Trophoblast cell (in vitro differentiated cells and primary cell): ENCODE data around the gene G6PC3.

Source experiments
- DNase-seq, 2 donors: peaks; one replicate each; pipeline ENCODE4 v3.0.0-alpha.2; 2016
- H2AFZ ChIP-seq: 2 replicates; pipeline ENCODE4 v1.6.1; 2013; ENCODE audit warnings: low read length, moderate library complexity, mild to moderate bottlenecking; ENCODE audit not compliant: insufficient read depth, poor library complexity
- H2AK5ac ChIP-seq: 2 replicates; pipeline ENCODE4 v1.6.1; 2013; ENCODE audit warnings: mild to moderate bottlenecking, low read length
- H2BK120ac ChIP-seq: 2 replicates; pipeline ENCODE4 v1.6.1; 2013; ENCODE audit warnings: low read length, mild to moderate bottlenecking, moderate library complexity; ENCODE audit not compliant: insufficient read depth, poor library complexity
- H2BK12ac ChIP-seq: 2 replicates; pipeline ENCODE4 v1.6.1; 2013; ENCODE audit warnings: mild to moderate bottlenecking, low read length, moderate library complexity
- H2BK5ac ChIP-seq: 2 replicates; pipeline ENCODE4 v1.6.1; 2013; ENCODE audit warnings: low read length, low read depth, moderate library complexity, mild to moderate bottlenecking; ENCODE audit not compliant: poor library complexity
- H3K14ac ChIP-seq: 2 replicates; pipeline ENCODE4 v1.6.1; 2013; ENCODE audit warnings: mild to moderate bottlenecking, low read length
- H3K18ac ChIP-seq: 2 replicates; pipeline ENCODE4 v1.6.1; 2013; ENCODE audit warnings: mild to moderate bottlenecking, low read length
- H3K23ac ChIP-seq: 2 replicates; pipeline ENCODE4 v1.6.1; 2013; ENCODE audit warnings: low read length
- H3K27ac ChIP-seq: 2 replicates; pipeline ENCODE4 v1.5.1; 2013; ENCODE audit warnings: low read depth, mild to moderate bottlenecking, inconsistent platforms, low read length, moderate library complexity
- H3K27me3 ChIP-seq: 2 replicates; pipeline ENCODE4 v1.6.1; 2013; ENCODE audit warnings: inconsistent platforms, mild to moderate bottlenecking, low read length, moderate library complexity; ENCODE audit not compliant: insufficient read depth
- H3K36me3 ChIP-seq, 2 experiments: 1 replicate in 1 of 2; 2 replicates in 1 of 2; pipeline ENCODE4 v1.6.1; 2013; ENCODE audit warnings: low read length in 2 of 2, mild to moderate bottlenecking in 2 of 2, moderate library complexity in 1 of 2; ENCODE audit not compliant: insufficient read depth in 2 of 2, control insufficient read depth in 1 of 2
- H3K4ac ChIP-seq: 2 replicates; pipeline ENCODE4 v1.6.1; 2013; ENCODE audit warnings: low read depth, mild to moderate bottlenecking, low read length, moderate library complexity
- H3K4me1 ChIP-seq, 2 experiments: 1 replicate in 1 of 2; 2 replicates in 1 of 2; pipeline ENCODE4 v1.6.1; 2013; ENCODE audit warnings: low read length in 2 of 2, mild to moderate bottlenecking in 2 of 2, moderate library complexity in 1 of 2; ENCODE audit not compliant: insufficient read depth in 2 of 2, control insufficient read depth in 1 of 2
- H3K4me2 ChIP-seq: 2 replicates; pipeline ENCODE4 v1.6.1; 2013; ENCODE audit warnings: inconsistent platforms, mild to moderate bottlenecking, low read length, moderate library complexity
- H3K4me3 ChIP-seq: 2 replicates; pipeline ENCODE4 v1.5.1; 2013; ENCODE audit warnings: mild to moderate bottlenecking, low read depth, low read length, inconsistent platforms
- H3K79me1 ChIP-seq: one replicate; pipeline ENCODE4 v1.6.1; 2013; ENCODE audit warnings: low read length
- H3K79me2 ChIP-seq: 2 replicates; pipeline ENCODE4 v1.6.1; 2013; ENCODE audit warnings: low read length, mild to moderate bottlenecking; ENCODE audit not compliant: control insufficient read depth, insufficient read depth, poor library complexity
- H3K9ac ChIP-seq: 2 replicates; pipeline ENCODE4 v1.6.1; 2013; ENCODE audit warnings: mild to moderate bottlenecking, low read length
- H3K9me3 ChIP-seq: 2 replicates; pipeline ENCODE4 v1.6.1; 2013; ENCODE audit warnings: low read depth, mild to moderate bottlenecking, control low read depth, inconsistent platforms, low read length; ENCODE audit not compliant: insufficient read depth
- H4K12ac ChIP-seq: 2 replicates; pipeline ENCODE4 v1.6.1; 2013; ENCODE audit warnings: low read depth, mild to moderate bottlenecking, low read length, moderate library complexity
- H4K8ac ChIP-seq: 2 replicates; pipeline ENCODE4 v1.6.1; 2013; ENCODE audit warnings: low read depth, mild to moderate bottlenecking, low read length, moderate library complexity
- H4K91ac ChIP-seq: one replicate; pipeline ENCODE4 v1.6.1; 2013; ENCODE audit warnings: low read depth, mild to moderate bottlenecking, low read length, moderate library complexity
- WGBS: extraction: QIAGEN DNeasy Blood & Tissue Kit; methylation state at CpG from one replicate; pipeline ENCODE4 v1.1.7; 2013; ENCODE audit warnings: missing lambda C conversion rate; ENCODE audit not compliant: insufficient read length, insufficient coverage; ENCODE audit errors: extremely low coverage; 5-methylcytosine and 5-hydroxymethylcytosine counted together

The G6PC3 gene

DNA sequence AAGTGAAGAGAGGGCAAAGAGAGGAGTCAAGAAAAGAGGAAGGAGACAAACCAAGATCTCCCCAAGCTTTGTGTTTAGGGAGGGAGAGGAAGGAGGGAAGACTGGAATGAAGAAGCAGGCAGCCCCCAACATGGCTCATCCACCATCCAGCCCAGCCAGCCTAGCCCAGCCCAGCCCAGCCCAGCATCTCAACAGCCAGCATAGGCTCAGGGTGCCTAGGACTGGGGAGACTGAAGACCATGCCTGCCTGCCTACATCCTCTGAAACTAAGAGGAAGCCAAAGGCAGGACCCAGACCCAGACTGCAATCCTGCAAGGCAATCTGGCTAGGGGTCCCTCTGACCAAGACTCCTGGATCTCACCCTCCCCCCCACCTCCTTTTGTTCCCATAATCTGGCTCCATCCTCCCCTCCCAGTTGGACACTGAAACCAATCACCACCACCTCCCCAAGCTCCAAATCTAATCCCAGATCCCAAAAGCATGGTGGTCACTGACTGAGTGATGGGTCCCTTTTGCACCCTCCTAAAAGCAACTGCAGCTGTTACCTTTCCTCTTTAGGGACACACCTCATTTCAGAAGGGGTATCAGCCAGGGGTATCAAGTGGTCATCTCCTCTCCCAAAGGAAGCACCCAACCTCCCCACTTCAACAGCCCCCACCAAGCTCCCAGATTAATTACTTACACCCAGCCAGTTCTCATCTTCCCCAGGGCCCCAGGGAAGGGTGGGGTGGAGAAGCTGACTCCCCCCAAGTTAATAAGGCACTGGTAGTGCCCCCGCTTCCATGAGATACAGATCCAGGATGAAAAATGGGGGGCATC is 51.7 kb downstream of the G6PC3 start:
- H4K12ac ChIP-seq, result no peak overlapping the region
- peak overlapping the region; percentile 98 for H4K91ac ChIP-seq
- no peaks in the 10 kb centered on the region for H3K9me3 ChIP-seq
- no peak overlapping the region for H3K4me3 ChIP-seq
- H3K23ac ChIP-seq, result no peak overlapping the region
- H3K79me2 ChIP-seq, result peaks cover 7% of the 10 kb centered on the region
- H3K36me3 ChIP-seq, result no peaks in the 10 kb centered on the region
- peak overlapping the region; percentile 81 for H3K18ac ChIP-seq
- H2AFZ ChIP-seq, result no peak overlapping the region
- H3K14ac ChIP-seq, result peak overlapping the region; percentile 98
- H3K4ac ChIP-seq, result peak overlapping the region; percentile 88
- H3K27me3 ChIP-seq, result no peaks in the 10 kb centered on the region
- no peak overlapping the region for H3K9ac ChIP-seq
- no peak overlapping the region for H3K27ac ChIP-seq
- WGBS, result no CpG with 5 or more reads among the region's 1 CpG
- peak overlapping the region; percentile 63 for H3K4me2 ChIP-seq
- H3K4me1 ChIP-seq, result peaks cover 8 to 15% of the 10 kb centered on the region in 2 experiments
- H2BK120ac ChIP-seq, result no peak overlapping the region
- H4K8ac ChIP-seq, result no peak overlapping the region
- DNase-seq, result no peak
- peak overlapping the region; percentile 77 for H2BK12ac ChIP-seq
- no peak overlapping the region for H2BK5ac ChIP-seq
- no peak overlapping the region for H2AK5ac ChIP-seq
- H3K79me1 ChIP-seq, result peaks cover 14% of the 10 kb centered on the region

DNA sequence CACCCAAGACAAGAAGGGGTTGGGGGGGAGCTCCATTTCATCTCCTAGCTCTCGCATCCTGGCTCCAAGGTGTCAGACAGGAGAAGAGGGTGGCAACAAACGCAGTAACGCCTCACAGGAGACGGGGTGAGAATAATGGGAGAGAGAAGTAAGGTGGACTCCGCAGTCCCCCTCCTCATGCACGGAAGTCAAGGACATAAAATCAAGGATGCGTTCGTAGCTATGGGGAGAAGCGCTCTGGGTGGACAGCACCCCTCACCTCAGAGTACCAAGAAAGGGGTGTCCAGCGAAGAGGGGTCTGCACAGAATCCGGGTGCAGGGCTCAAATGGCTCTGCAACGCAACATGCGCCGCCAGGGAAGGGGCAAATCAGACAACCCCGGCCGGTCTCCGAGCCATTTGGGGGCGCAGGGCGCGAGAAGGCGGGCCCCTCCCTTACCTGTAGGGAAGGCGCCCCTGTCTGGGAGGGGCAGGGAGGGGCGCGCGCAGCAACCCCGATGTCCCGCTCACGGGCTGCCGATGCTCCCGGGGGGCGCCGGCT is 52.4 kb downstream of the G6PC3 start:
- Histone ChIP-seq H4K12ac (peak overlapping the region; percentile 88), H3K4ac (peak overlapping the region; percentile 88), H3K4me2 (peak overlapping the region; percentile 63), H3K18ac (peak overlapping the region; percentile 81), H3K79me1 (peaks cover 14% of the 10 kb centered on the region), H3K23ac (no peak overlapping the region), H2AK5ac (peak overlapping the region; percentile 64), H2BK12ac (peak overlapping the region; percentile 77), H2AFZ (peak overlapping the region; percentile 92), H3K4me1 (peaks cover 8 to 15% of the 10 kb centered on the region in 2 experiments), H3K14ac (peak overlapping the region; percentile 98), H3K36me3 (no peaks in the 10 kb centered on the region), H2BK120ac (peak overlapping the region; percentile 96), H3K9ac (peak overlapping the region; percentile 10), H3K4me3 (peak overlapping the region; percentile 80), H3K27ac (no peak overlapping the region), H2BK5ac (peak overlapping the region; percentile 87), H3K9me3 (no peaks in the 10 kb centered on the region), H3K79me2 (peaks cover 7% of the 10 kb centered on the region), H3K27me3 (no peaks in the 10 kb centered on the region), H4K91ac (peak overlapping the region; percentile 98), H4K8ac (peak overlapping the region; percentile 95)
- no peak for DNase-seq
- no CpG with 5 or more reads among the region's 32 CpGs for WGBS

DNA sequence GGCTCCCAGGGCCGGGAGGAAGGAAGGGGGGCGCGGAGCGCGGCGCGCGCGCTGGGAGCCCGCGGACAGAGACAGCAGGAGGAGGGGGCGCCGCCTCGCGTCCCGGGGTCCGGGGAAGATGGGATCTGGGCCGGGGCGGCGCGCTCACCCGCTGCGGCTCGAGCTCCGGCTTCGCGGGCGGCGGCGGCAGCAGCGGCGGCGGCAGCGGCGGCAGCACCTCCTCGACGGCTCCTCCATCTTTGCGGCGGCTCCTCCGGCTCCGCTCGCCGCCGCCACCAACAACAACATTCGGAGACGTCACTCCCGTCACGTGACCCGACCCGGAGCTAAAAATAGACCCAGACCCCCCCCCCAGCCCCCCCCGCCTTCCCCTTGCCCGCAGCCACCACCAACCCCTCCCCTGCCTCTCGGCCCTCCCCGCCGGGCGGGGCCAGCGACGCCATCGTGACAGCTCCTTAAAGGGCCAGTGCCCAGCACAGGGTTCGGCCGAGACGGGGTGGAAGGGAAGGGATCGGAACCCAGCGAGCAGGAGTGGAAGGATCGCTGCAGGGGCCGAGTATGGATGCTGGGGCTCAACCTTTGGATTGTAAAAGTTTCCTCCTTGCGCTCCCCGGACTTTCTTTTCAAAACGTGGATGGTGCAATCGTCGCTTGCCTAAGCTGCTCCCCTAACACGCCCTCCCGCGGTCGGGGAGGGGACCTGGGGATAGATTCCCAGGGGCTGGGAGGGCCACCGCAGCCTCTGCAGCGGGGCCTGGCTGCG is 53.0 kb downstream of the G6PC3 start, which contains the start of gene HDAC5:
HDAC5 (minus strand) TSS at position 286 of the 762 bp plus-strand sequence. CDS start 6,126 bp downstream, outside the sequence.
- DNase-seq, result peak; percentile 91 to 95
- Histone ChIP-seq H3K79me2 (peaks cover 7% of the 10 kb centered on the region), H3K14ac (peak within 1 kb of the TSS; percentile 98), H2AK5ac (peak within 1 kb of the TSS; percentile 64), H2BK12ac (peak within 1 kb of the TSS; percentile 77), H3K79me1 (peaks cover 14% of the 10 kb centered on the region), H2AFZ (peak within 1 kb of the TSS; percentile 92), H3K23ac (no peak within 1 kb of the TSS), H2BK5ac (peak within 1 kb of the TSS; percentile 87), H3K4me3 (peak within 1 kb of the TSS; percentile 80), H3K36me3 (no peaks in the 10 kb centered on the region), H3K18ac (peak within 1 kb of the TSS; percentile 81), H3K4me2 (peak within 1 kb of the TSS; percentile 67), H3K27ac (peak within 1 kb of the TSS; percentile 25), H3K27me3 (no peaks in the 10 kb centered on the region), H2BK120ac (peak within 1 kb of the TSS; percentile 96), H3K9me3 (no peaks in the 10 kb centered on the region), H4K91ac (peak within 1 kb of the TSS; percentile 98), H4K12ac (peak within 1 kb of the TSS; percentile 88), H3K4me1 (peaks cover 8 to 15% of the 10 kb centered on the region in 2 experiments), H3K9ac (peak within 1 kb of the TSS; percentile 25), H4K8ac (peak within 1 kb of the TSS; percentile 95), H3K4ac (peak within 1 kb of the TSS; percentile 88)
- whole genome bisulfite sequencing, result no CpG with 5 or more reads among the region's 78 CpGs

DNA sequence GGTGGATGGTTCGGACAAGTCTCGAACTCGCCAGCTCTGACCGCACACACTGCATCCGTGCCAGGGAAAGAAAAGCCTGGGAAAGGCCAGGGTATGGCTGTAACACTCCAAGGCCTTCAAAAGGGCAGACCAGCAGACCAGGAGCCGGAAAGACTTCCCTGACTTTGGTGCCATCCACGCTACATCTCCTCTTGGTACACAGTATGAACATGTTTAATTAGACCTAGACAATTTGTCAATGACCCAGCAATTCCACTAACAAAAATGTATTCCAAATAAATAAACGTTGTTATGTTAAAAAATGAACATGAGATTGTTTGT is 53.5 kb downstream of the G6PC3 start:
- peak overlapping the region; percentile 56 for H4K8ac ChIP-seq
- H2AK5ac ChIP-seq, result no peak overlapping the region
- H3K27ac ChIP-seq, result peak overlapping the region; percentile 25
- no CpG with 5 or more reads among the region's 8 CpGs for WGBS
- H2AFZ ChIP-seq, result peak overlapping the region; percentile 77
- H3K4me1 ChIP-seq, result peaks cover 8 to 14% of the 10 kb centered on the region in 2 experiments
- peak overlapping the region; percentile 41 for H3K18ac ChIP-seq
- H3K9ac ChIP-seq, result peak overlapping the region; percentile 4
- no peak overlapping the region for H3K4ac ChIP-seq
- H3K23ac ChIP-seq, result no peak overlapping the region
- no peak for DNase-seq
- peaks cover 14% of the 10 kb centered on the region for H3K79me1 ChIP-seq
- H3K36me3 ChIP-seq, result no peaks in the 10 kb centered on the region
- H3K14ac ChIP-seq, result peak overlapping the region; percentile 68
- peak overlapping the region; percentile 58 for H4K12ac ChIP-seq
- peak overlapping the region; percentile 45 for H2BK12ac ChIP-seq
- H3K4me2 ChIP-seq, result peak overlapping the region; percentile 67
- H3K27me3 ChIP-seq, result no peaks in the 10 kb centered on the region
- peak overlapping the region; percentile 44 for H2BK5ac ChIP-seq
- H3K4me3 ChIP-seq, result peak overlapping the region; percentile 69
- no peak overlapping the region for H2BK120ac ChIP-seq
- H3K79me2 ChIP-seq, result peaks cover 7% of the 10 kb centered on the region
- peak overlapping the region; percentile 76 for H4K91ac ChIP-seq
- no peaks in the 10 kb centered on the region for H3K9me3 ChIP-seq
